Cardiac muscle cell (in vitro differentiated cells and primary cell): ENCODE results near the gene KCNC3. TPM values are rescaled to one million over a fixed set of nuclear protein-coding genes. Genes with fewer than 3 reads are reported as not detected.
"Not testable (repeated sequence)": the region's sequence is repeated elsewhere in the genome, so short reads cannot be mapped to it uniquely, and the experiment has no call there.

Experiments used
- DNase-seq, 2 donors: peaks; one replicate each; pipeline versions ENCODE4 v3.0.0 to v3.0.0-alpha.2; 2010 to 2017; ENCODE audit warnings: low read depth in 1 of 2, low spot score in 1 of 2
- H3K27ac ChIP-seq: fragments of 200-600 bp; sonication (generic); 2 replicates; pipeline ENCODE4 v1.5.1; 2016
- H3K27me3 ChIP-seq: fragments of 200-600 bp; sonication (generic); 2 replicates; pipeline ENCODE4 v1.6.0; 2016; ENCODE audit warnings: control low read depth
- H3K36me3 ChIP-seq: fragments of 200-600 bp; sonication (generic); 2 replicates; pipeline ENCODE4 v1.5.1; 2016; ENCODE audit warnings: control low read depth
- H3K4me1 ChIP-seq: fragments of 200-600 bp; sonication (generic); 2 replicates; pipeline ENCODE4 v1.8.1; 2017; ENCODE audit warnings: low read depth, mild to moderate bottlenecking, mixed run types
- H3K4me3 ChIP-seq: fragments of 200-600 bp; sonication (generic); 2 replicates; pipeline ENCODE4 v1.5.1; 2016; ENCODE audit warnings: mild to moderate bottlenecking
- H3K9me3 ChIP-seq: fragments of 200-600 bp; sonication (generic); 2 replicates; pipeline ENCODE4 v1.5.1; 2017; ENCODE audit warnings: low read depth, mild to moderate bottlenecking, control low read depth
- polyA plus RNA-seq: library from polyadenylated mRNA; unstranded; fragments of >200 nt; fragmentation: Nextera tagmentation; extraction: Ambion mirVana; gene quantifications from 2 replicates; pipeline ENCODE4 v1.2.1, GENCODE V29; 2016
- total RNA-seq: library from RNA; depleted of rRNA; stranded (reverse); fragments of >200 nt; gene quantifications from 2 replicates; pipeline ENCODE4 v1.2.3, GENCODE V29; 2016
- TF ChIP-seq, protein P1 (sequence below): IDR thresholded peaks from 2 replicates; pipeline ENCODE4 v1.5.1; 2012; ENCODE audit warnings: low read depth, mild to moderate bottlenecking, low read length

Gene KCNC3
- total and polyA plus RNA-seq, 2 experiments from 2014 or later: 6.9 to 8.2 TPM

DNA sequence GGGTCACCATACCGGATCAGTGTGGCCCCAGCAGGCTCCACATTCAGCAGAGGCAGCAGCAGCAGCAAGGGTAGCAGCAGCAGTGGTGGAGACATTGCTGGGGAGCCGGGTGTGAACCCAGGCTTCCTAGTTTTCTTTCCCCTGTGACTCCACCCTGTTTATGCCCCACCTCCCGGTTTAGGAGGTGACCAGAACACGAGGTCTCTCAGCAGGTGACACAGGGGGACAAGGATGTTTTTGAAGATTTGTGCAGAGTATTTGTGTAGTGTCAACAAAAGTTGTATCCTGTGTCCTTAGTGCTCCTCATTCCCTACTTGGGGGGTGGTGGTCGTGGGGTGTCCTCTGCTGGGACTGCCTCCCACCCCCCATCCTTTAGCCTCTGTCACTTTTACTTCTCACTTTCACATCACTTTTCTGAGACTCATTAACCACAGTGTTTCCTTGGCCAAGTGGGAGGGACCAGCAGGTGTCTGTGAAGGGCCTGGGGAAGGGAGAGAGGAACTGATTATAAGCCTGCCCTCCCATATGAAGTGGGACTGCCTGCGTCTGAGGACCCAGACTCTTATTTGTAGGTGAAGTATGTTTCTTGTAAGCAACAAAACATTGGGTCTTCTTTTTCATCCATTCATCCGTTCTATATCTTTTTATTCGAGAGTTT, 15.6 kb upstream of the KCNC3 start:
- Histone ChIP-seq H3K4me3 (no peak overlapping the region), H3K36me3 (no peaks in the 10 kb centered on the region), H3K27ac (no peak overlapping the region), H3K9me3 (no peaks in the 10 kb centered on the region), H3K4me1 (peaks cover 9% of the 10 kb centered on the region), H3K27me3 (no peaks in the 10 kb centered on the region)
- no peak for DNase-seq
- TF ChIP-seq, protein P1, sequence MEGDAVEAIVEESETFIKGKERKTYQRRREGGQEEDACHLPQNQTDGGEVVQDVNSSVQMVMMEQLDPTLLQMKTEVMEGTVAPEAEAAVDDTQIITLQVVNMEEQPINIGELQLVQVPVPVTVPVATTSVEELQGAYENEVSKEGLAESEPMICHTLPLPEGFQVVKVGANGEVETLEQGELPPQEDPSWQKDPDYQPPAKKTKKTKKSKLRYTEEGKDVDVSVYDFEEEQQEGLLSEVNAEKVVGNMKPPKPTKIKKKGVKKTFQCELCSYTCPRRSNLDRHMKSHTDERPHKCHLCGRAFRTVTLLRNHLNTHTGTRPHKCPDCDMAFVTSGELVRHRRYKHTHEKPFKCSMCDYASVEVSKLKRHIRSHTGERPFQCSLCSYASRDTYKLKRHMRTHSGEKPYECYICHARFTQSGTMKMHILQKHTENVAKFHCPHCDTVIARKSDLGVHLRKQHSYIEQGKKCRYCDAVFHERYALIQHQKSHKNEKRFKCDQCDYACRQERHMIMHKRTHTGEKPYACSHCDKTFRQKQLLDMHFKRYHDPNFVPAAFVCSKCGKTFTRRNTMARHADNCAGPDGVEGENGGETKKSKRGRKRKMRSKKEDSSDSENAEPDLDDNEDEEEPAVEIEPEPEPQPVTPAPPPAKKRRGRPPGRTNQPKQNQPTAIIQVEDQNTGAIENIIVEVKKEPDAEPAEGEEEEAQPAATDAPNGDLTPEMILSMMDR: no peak

DNA sequence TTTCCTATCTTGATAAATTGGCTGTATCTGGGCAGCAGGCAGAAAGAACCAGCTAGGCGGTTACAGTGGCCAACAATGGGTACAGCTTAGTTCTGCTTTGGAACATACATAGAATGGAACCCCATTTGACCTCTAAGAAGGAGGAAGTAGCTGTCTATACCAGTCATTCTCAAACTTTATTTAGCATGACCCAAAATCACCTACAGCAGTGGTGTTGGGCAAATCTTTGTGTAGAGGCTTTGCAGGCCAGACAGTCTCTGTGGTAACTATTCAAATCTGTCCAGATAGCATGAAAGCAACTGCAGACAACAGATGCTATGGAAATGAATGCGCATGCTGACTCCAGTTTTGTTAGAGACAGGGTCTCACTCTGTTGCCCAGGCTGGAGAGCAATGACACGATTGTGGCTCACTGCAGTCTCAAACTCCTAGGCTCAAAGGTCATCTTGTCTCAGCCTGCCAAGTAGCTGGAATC, 12.0 kb upstream of the KCNC3 start:
- Histone ChIP-seq H3K36me3 (no peaks in the 10 kb centered on the region), H3K27ac (no peak overlapping the region), H3K27me3 (no peaks in the 10 kb centered on the region), H3K9me3 (no peaks in the 10 kb centered on the region), H3K4me1 (no peaks in the 10 kb centered on the region), H3K4me3 (no peak overlapping the region)
- TF ChIP-seq, protein P1: no peak
- no peak for DNase-seq

DNA sequence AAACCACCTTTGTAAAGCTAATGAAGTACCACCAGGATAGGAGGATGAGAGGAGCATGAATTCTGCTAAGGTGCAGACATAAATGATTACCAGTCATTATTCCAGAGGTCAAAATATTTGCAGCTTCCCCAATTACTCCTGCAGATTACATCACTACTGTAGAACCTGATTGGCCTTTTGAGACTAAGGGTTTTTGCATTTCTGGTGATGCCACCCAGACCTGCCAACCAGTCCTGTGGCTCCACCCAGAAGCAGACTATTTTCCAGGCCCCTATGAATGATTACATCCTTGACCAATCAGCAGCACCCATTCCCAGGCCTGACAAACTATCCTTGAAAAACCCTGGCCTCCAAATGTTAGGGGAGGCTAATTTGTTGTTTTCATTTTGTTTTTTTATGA, 11.2 kb upstream of the KCNC3 start:
- no peaks in the 10 kb centered on the region for H3K4me1 ChIP-seq
- H3K4me3 ChIP-seq: no peak overlapping the region
- TF ChIP-seq, protein P1: no peak
- DNase-seq: no peak
- no peaks in the 10 kb centered on the region for H3K9me3 ChIP-seq
- H3K36me3 ChIP-seq: no peaks in the 10 kb centered on the region
- no peak overlapping the region for H3K27ac ChIP-seq
- no peaks in the 10 kb centered on the region for H3K27me3 ChIP-seq

DNA sequence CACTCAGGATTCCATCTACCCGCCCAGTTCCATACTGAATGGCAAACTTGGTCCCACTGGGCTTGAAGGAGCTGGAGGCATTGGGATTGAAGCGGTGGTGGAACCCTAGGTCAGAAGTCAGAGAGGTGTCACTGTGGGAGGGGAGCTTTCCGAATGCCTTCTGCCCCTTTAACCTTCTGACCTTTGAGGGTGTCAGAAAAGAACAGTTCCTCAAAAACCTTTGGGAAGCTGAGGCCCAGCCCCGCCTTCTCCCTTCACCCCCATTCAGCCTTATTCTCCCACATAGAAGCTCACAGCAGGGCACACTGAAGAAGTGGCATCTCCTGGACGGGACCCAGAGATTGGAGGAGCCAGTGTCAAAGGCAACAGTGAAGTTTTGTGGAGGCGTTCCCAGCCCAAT, 7.9 kb upstream of the KCNC3 start:
- not testable (repeated sequence) for H3K27me3 ChIP-seq, H3K36me3 ChIP-seq, H3K4me1 ChIP-seq, H3K4me3 ChIP-seq, H3K27ac ChIP-seq, DNase-seq, H3K9me3 ChIP-seq

DNA sequence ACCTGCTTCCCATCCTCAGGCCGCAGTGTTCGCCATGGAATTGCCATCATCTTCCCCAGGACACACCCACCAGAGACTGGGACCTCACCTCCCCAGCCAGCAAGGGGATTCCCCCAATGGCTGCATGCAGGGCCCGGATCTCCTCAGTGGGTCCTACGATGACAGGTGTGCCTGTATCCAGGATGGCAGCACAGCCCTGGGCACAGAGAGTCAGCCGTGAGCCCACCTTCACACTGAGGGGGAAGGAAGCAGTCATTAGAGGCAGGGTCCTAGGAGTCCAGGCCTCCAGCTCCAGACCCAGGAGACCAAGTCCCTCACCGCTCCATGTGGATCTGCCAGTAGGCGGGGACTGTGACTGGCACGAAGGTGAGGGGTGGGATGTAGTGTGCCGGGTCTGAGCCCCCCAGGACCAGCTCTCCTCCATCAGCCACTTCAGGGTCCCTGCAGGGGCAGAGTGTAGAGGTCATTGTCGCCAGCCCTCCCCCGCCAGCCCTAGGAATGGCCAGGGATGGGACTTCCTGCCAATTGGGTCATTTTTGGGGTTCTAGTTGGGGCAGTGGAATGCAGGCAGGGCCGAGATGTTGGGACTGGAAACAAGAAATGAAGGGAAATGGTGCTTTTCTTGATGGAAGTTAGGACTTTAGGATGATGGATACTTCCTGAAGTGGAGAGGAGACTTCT, 5.7 kb upstream of the KCNC3 start:
- no peaks in the 10 kb centered on the region for H3K36me3 ChIP-seq
- H3K9me3 ChIP-seq: no peaks in the 10 kb centered on the region
- no peaks in the 10 kb centered on the region for H3K27me3 ChIP-seq
- no peak for DNase-seq
- TF ChIP-seq, protein P1: no peak
- peaks cover 13% of the 10 kb centered on the region for H3K4me1 ChIP-seq
- H3K4me3 ChIP-seq: no peak overlapping the region
- no peak overlapping the region for H3K27ac ChIP-seq
